ENCODE measurements around the gene HOXA1. TPM values are rescaled to one million over a fixed set of nuclear protein-coding genes. Genes with fewer than 3 reads are reported as not detected.
"Not testable (repeated sequence)": the region's sequence is repeated elsewhere in the genome, so short reads cannot be mapped to it uniquely, and the experiment has no call there.

Gene HOXA1
- total RNA-seq, 1 experiment from 2014 or later: 8.8 TPM

DNA sequence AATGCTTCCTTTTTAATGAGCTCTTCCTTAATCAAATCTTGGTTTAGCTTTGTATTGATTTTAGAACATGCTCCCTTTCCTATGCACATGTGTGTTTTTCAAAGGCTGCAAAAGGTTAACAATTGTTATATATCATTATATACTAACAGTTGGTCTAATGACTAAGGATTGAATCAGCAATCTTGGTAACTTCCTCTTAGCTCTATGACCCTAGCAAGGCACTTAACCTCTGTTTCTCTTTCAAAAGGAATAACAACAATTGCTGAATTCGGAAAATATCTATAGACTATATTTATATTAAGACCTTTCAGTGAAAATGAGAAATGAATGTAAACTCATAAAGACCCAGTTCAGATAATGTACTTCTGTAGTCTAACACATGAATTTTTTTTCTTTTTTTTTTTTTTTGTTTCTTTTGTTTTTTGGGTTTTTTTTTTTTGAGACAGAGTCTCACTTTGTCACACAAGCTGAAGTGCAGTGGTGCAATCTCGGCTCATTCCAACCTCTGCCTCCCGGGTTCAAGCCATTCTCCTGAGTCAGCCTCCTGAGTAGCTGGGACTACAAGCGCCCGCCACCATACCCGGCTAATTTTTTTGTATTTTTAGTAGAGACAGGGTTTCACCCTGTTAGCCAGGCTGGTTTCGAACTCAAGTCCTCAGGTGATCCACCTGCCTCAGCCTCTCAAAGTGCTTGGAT lies 48.8 kb downstream of the HOXA1 start:
- Histone ChIP-seq H3K36me3 (ENCODE audit: control insufficient read depth, insufficient read depth, low read length) (no peaks in the 10 kb centered on the region), H3K27me3 (ENCODE audit: control insufficient read depth, insufficient read depth, low read length) (no peaks in the 10 kb centered on the region), H3K4me3 (ENCODE audit: low read depth in 2 of 2, low read length in 2 of 2) (no peak overlapping the region), H3K9me3 (ENCODE audit: control insufficient read depth, insufficient read depth, low read depth, low read length) (no peaks in the 10 kb centered on the region), H3K4me1 (ENCODE audit: control insufficient read depth, insufficient read depth, low read length) (no peaks in the 10 kb centered on the region), H3K27ac (ENCODE audit: low read length) (no peak overlapping the region)
- no peak for TF ChIP-seq TCF7L2 (IDR thresholded peaks at IDR 0.05; ENCODE audit: low read depth, low read length)
- TF ChIP-seq CTCF (IDR thresholded peaks at IDR 0.05): no peak
- TF ChIP-seq, protein P1, sequence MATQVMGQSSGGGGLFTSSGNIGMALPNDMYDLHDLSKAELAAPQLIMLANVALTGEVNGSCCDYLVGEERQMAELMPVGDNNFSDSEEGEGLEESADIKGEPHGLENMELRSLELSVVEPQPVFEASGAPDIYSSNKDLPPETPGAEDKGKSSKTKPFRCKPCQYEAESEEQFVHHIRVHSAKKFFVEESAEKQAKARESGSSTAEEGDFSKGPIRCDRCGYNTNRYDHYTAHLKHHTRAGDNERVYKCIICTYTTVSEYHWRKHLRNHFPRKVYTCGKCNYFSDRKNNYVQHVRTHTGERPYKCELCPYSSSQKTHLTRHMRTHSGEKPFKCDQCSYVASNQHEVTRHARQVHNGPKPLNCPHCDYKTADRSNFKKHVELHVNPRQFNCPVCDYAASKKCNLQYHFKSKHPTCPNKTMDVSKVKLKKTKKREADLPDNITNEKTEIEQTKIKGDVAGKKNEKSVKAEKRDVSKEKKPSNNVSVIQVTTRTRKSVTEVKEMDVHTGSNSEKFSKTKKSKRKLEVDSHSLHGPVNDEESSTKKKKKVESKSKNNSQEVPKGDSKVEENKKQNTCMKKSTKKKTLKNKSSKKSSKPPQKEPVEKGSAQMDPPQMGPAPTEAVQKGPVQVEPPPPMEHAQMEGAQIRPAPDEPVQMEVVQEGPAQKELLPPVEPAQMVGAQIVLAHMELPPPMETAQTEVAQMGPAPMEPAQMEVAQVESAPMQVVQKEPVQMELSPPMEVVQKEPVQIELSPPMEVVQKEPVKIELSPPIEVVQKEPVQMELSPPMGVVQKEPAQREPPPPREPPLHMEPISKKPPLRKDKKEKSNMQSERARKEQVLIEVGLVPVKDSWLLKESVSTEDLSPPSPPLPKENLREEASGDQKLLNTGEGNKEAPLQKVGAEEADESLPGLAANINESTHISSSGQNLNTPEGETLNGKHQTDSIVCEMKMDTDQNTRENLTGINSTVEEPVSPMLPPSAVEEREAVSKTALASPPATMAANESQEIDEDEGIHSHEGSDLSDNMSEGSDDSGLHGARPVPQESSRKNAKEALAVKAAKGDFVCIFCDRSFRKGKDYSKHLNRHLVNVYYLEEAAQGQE (IDR thresholded peaks at IDR 0.05; ENCODE audit: insufficient read depth in 1 of 2, low read depth in 2 of 2, low read length in 1 of 2): no peak
- no peak for TF ChIP-seq SIN3A (IDR thresholded peaks at IDR 0.05; ENCODE audit: borderline replicate concordance, insufficient read depth, low read depth, low read length)
- TF ChIP-seq POLR2AphosphoS5 (IDR thresholded peaks at IDR 0.05; ENCODE audit: low read depth, low read length): no peak
- intact Hi-C loops (cut with micrococcal nuclease; ENCODE audit: unreplicated experiment): no loop called here
- peak; percentile 36 for DNase-seq (ENCODE audit: low read depth, low spot score)
- ChIA-PET CTCF (interaction anchor here (0.5 kb wide), 1 partner anchor 1881 kb away, joined by 6 read pairs; no protein-coding TSS in a partner anchor), POLR2A (interaction anchor here (0.6 kb wide), 1 partner anchor 43 kb away, joined by 9 read pairs; no protein-coding TSS in a partner anchor)
- peak; percentile 86 for ATAC-seq
- in situ Hi-C loops (cut with HindIII; ENCODE audit: low pct_unique_long_range_greater_than_20kb, low sequenced_read_pairs): no loop called here
- no TSS peak for BruUV-seq (replicated peaks)

GRCh38 chr7:27045972-27046371 lies 49.8 kb downstream of the HOXA1 start:
- H3K4me3 ChIP-seq (ENCODE audit: low read depth in 2 of 2, low read length in 2 of 2); H3K27ac ChIP-seq (ENCODE audit: low read length); ATAC-seq; CTCF ChIA-PET; in situ Hi-C loops (cut with HindIII; ENCODE audit: low pct_unique_long_range_greater_than_20kb, low sequenced_read_pairs); H3K36me3 ChIP-seq (ENCODE audit: control insufficient read depth, insufficient read depth, low read length); BruUV-seq (replicated peaks); H3K27me3 ChIP-seq (ENCODE audit: control insufficient read depth, insufficient read depth, low read length); H3K4me1 ChIP-seq (ENCODE audit: control insufficient read depth, insufficient read depth, low read length); H3K9me3 ChIP-seq (ENCODE audit: control insufficient read depth, insufficient read depth, low read depth, low read length); POLR2A ChIA-PET; intact Hi-C loops (cut with micrococcal nuclease; ENCODE audit: unreplicated experiment); DNase-seq (ENCODE audit: low read depth, low spot score): not testable (repeated sequence)

GRCh38 chr7:27045066-27045465 lies 50.7 kb downstream of the HOXA1 start:
- H3K27ac ChIP-seq (ENCODE audit: low read length); CTCF ChIA-PET; H3K27me3 ChIP-seq (ENCODE audit: control insufficient read depth, insufficient read depth, low read length); ATAC-seq; H3K9me3 ChIP-seq (ENCODE audit: control insufficient read depth, insufficient read depth, low read depth, low read length); in situ Hi-C loops (cut with HindIII; ENCODE audit: low pct_unique_long_range_greater_than_20kb, low sequenced_read_pairs); H3K36me3 ChIP-seq (ENCODE audit: control insufficient read depth, insufficient read depth, low read length); H3K4me1 ChIP-seq (ENCODE audit: control insufficient read depth, insufficient read depth, low read length); POLR2A ChIA-PET; DNase-seq (ENCODE audit: low read depth, low spot score); BruUV-seq (replicated peaks); intact Hi-C loops (cut with micrococcal nuclease; ENCODE audit: unreplicated experiment); H3K4me3 ChIP-seq (ENCODE audit: low read depth in 2 of 2, low read length in 2 of 2): not testable (repeated sequence)

Other genes with a start within 250 kb of the HOXA1 start
- 66.8 TPM for gene SKAP2, start 231.4 kb downstream of the HOXA1 start, total RNA-seq (2021; ENCODE audit: unreplicated experiment)
- gene HOXA2, start 6.7 kb upstream of the HOXA1 start, total RNA-seq (2021; ENCODE audit: unreplicated experiment): 2.9 TPM
- 0.39 TPM for gene HOXA4, start 34.8 kb upstream of the HOXA1 start, total RNA-seq (2021; ENCODE audit: unreplicated experiment)
- gene HOXA5, start 47.7 kb upstream of the HOXA1 start, total RNA-seq (2021; ENCODE audit: unreplicated experiment): 3.9 TPM
- 3.3 TPM for gene HOXA6, start 51.8 kb upstream of the HOXA1 start, total RNA-seq (2021; ENCODE audit: unreplicated experiment)
- gene HOXA3, start 56.6 kb upstream of the HOXA1 start, total RNA-seq (2021; ENCODE audit: unreplicated experiment): 30.2 TPM
- not detected for gene HOXA7, start 60.7 kb upstream of the HOXA1 start, total RNA-seq (2021; ENCODE audit: unreplicated experiment)
- not detected for gene HOXA9, start 69.5 kb upstream of the HOXA1 start, total RNA-seq (2021; ENCODE audit: unreplicated experiment)
- 0.41 TPM for gene HOXA10, start 78.3 kb upstream of the HOXA1 start, total RNA-seq (2021; ENCODE audit: unreplicated experiment)
- gene HOXA11, start 89.2 kb upstream of the HOXA1 start, total RNA-seq (2021; ENCODE audit: unreplicated experiment): 0.57 TPM
- gene HOXA13, start 104.1 kb upstream of the HOXA1 start, total RNA-seq (2021; ENCODE audit: unreplicated experiment): 1.2 TPM
- 0.10 TPM for gene EVX1, start 146.8 kb upstream of the HOXA1 start, total RNA-seq (2021; ENCODE audit: unreplicated experiment)